HG02571 (cell line): ENCODE results near the gene CRY2.
A peak's percentile ranks its signal among the peaks of the same experiment; 100 is the strongest.
"Not testable (repeated sequence)": the region's sequence is repeated elsewhere in the genome, so short reads cannot be mapped to it uniquely, and the experiment has no call there.

Experiments used
- ATAC-seq: cut with Tn5 transposase; IDR thresholded peaks from one replicate; pipeline ENCODE4 v1.9.1; 2021; ENCODE audit warnings: mild to moderate bottlenecking, moderate library complexity; ENCODE audit not compliant: unreplicated experiment

The CRY2 gene

DNA sequence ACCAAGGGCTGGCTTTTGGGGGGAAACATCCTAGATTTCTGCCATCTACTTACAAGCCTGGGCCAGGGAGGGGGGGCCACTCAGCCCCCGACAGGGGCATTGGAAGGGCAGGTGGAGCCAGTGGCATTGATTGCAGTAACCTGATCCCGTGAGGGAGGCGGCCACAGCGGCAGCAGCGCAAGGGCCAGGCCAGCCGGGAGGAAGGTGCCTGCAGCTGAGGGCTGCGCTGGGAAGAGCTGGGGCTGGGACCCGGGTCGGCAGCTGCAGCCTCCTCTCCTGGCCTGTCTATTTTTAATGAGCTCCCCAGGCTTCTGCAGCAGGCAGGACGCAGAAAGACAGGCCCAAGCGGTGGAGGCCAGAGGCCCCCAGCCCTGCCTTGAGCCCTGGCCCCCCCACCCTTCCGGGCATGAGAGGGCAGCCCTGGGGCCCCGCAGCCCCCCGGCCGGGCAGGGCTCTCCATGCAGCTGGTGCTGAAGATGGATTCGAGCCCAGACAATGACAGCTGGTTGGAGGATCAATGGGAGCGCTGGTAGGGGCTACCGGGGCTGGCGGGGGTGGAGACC lies 49.2 kb downstream of the CRY2 start:
- no peak for ATAC-seq

DNA sequence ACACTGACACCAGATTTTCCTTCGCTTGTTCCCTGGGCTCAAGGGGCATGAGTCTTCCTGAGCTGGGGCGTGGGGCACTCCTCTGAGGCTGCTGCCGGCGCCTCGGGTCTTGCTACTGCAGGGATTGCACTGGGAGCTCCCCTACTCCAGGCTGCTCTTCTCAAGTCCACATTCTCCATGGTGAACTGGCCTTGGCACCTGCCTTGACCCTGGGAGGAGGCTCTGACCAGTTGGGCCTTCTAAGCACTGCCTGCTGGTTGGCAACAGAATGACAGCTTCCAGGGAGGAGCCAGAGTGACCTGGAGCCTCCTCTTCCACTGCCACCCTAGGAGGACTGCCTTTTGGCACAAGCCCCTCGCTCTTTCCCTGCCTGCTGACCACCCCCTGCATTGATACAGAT lies 50.3 kb downstream of the CRY2 start:
- no peak for ATAC-seq

DNA sequence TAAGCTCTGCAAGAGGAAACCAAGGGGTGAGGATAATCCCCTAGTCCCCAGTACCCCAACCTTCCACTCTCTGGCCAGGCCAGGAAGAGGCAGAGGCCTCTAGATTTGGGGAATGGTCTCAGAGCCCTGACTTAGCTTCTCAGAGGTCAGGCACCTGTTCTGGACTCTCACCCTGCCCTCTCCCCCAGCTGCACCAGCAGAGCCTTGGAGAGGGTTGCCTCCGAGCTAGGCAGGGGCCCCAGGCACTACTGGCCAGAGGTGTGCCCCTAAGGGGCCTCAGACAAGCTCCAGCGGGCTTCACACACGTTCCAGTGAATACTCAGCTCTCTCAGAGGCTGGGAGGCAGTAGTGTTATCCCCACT lies 51.8 kb downstream of the CRY2 start:
- no peak for ATAC-seq

DNA sequence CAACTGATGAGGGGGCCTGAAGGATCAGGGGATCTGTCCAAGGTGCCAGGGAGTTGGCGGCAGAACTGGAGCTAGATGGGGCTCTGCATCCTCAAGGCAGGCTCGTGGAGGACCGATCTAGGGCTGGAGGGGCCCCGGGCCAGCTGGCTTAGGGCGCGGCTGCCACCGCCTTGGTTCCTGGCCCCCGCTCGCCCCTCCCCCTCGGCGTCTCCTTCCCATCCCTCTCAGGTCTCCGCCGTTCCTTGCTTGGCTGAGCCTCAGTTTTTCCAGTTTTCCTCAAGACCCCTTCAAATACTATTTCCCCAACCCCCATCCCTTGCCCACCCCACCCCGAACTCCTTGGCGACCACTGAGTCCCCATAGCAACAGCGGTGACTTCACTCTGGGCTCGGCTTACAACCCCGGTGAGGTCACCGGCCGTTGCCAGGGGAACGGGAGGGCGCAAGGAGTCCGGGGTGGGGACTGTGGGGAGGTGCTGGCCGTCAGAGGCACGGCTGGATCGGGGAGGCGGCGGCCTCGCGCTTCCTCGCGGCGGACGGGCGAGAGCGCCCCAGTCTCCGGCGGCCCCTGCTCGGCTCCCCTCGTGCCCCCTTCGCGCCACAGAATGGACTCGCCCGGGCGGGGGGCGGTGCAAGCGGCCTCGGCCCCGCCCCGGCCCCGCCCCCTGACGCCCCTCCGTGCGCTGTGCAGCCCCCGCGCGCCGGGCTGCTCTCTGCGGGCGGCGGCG lies 52.3 kb downstream of the CRY2 start:
- peak; percentile 58 for ATAC-seq

DNA sequence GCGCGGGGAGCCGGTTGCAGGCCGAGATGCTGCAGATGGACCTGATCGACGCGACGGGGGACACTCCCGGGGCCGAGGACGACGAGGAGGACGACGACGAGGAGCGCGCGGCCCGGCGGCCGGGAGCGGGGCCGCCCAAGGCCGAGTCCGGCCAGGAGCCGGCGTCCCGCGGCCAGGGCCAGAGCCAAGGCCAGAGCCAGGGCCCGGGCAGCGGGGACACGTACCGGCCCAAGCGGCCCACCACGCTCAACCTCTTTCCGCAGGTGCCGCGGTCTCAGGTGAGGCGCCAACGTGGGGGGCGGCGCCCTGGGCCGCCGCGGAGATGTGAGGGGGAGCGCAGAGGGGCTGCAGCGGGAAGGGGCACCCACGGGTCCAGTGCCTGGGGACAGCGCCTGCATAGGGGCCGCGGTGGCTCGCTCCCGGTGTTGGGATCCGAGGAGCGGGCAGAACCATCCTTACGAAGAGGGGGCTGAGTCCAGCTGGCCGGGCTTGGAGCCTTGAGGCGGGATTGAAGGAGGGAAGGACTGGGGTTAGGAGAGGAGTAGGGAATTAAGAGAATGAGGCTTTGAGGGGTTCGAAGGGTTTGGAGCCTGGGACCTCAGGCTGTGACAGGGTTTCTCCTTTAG lies 53.0 kb downstream of the CRY2 start:
- peak; percentile 13 for ATAC-seq

DNA sequence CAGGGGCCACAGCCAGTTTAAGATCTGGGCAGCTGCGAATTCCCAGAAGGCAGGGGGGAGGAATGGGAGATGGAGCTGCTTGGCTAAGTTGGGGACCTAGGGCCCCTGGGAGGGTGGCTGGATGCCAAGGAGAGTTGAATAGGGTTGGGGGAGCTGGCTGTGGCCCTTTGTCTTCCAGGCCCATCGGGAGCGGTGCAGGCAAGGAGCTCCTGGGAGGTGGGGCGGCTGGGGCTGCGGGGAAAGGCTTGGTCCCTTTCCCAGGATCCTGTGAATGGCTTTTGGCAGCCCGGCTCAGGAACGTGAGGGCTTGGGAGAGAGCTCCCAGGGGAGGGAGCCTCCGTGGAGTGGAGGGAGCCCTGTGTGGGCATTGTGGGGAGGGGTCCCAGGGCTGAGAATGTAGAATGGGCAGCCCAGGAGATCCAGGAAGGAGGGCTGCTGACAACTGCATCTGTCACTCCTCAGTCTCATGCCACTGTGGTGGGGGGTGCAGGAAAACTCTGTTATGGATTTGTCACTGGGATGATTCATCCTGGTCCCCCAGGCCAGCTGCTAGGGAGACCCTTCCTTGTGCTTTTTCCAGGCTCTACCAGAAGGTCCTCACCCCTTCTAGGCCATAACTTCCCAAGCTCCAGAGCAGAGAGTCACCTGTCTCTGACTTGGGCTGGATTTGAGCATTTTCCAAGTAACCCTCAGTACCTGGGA lies 53.8 kb downstream of the CRY2 start:
- no peak for ATAC-seq

DNA sequence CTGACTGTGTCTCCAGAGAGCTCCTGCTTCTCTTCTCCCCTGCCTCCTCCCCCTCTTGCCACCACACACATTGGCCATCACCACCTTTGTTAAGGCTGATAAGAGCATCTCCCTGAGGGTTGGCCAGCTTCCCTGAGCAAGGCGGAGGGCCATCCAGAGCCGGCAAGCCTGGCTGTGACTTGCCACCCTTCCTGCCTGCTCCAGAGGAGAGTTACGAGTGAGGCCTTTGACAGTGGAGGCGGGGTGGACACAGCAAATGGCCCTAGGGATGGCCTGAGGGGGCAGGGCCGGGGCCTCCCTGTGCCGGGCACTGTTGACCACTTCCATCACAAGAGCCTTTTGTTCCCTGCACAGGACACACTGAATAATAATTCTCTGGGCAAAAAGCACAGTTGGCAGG lies 54.4 kb downstream of the CRY2 start:
- no peak for ATAC-seq

DNA sequence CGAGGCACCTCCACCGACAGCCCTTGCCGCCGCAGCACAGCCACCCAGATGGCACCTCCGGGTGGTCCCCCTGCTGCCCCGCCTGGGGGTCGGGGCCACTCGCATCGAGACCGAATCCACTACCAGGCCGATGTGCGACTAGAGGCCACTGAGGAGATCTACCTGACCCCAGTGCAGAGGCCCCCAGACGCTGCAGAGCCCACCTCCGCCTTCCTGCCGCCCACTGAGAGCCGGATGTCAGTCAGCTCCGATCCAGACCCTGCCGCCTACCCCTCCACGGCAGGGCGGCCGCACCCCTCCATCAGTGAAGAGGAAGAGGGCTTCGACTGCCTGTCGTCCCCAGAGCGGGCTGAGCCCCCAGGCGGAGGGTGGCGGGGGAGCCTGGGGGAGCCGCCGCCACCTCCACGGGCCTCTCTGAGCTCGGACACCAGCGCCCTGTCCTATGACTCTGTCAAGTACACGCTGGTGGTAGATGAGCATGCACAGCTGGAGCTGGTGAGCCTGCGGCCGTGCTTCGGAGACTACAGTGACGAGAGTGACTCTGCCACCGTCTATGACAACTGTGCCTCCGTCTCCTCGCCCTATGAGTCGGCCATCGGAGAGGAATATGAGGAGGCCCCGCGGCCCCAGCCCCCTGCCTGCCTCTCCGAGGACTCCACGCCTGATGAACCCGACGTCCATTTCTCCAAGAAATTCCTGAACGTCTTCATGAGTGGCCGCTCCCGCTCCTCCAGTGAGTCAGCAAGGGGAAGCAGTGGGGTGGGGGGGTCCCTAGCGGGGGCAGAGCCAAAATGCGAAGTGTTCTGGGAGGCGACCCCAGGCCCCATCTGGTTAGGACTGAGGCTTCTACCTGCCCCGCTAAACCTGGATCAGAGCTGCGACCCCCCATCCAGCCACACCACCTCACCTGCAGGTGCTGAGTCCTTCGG lies 55.4 kb downstream of the CRY2 start:
- ATAC-seq = no peak

DNA sequence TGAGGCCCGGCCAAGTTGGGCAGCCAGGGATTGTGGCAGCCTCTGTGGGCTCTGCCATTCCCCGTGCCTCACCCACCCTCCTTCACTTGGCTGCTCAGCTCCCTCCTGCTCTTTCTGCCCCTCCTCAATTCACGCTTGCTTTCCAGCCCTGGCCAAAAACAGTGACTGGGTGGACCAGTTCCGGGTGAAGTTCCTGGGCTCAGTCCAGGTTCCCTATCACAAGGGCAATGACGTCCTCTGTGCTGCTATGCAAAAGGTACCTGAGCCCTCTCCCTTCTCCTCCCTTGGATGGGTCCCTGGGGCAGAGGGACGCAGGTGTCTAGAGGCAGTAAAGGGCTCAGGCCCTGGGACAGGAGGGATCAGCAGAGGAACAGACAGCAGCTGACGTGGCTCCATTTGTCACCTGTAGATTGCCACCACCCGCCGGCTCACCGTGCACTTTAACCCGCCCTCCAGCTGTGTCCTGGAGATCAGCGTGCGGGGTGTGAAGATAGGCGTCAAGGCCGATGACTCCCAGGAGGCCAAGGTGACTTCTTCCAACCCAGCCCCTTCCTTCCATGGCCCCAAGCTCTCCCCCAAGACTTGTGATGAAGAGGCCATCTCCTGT lies 57.1 kb downstream of the CRY2 start:
- ATAC-seq = no peak

DNA sequence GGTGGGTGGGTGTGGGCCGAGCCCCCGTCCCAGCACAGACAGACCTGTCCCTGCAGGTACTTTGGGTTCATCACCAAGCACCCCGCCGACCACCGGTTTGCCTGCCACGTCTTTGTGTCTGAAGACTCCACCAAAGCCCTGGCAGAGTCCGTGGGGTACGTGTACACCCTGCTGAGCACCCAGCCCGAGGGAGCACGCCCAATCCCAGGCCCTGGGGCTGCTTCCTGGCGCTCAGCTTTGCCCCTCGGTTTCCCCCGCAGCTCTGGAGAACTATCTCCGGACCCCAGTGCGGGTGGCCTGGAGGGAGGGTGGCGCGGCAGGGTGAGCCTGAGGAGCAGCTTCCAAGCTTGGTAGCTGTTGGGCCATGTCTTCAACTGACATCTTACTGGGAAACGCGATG lies 57.8 kb downstream of the CRY2 start:
- ATAC-seq = no peak

DNA sequence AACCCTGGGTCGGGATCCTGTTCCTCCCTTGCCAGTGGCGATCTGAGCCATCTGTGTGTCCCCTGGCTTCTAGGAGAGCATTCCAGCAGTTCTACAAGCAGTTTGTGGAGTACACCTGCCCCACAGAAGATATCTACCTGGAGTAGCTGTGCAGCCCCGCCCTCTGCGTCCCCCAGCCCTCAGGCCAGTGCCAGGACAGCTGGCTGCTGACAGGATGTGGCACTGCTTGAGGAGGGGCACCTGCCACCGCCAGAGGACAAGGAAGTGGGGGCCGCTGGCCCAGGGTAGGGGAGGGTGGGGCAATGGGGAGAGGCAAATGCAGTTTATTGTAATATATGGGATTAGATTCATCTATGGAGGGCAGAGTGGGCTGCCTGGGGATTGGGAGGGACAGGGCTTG lies 58.3 kb downstream of the CRY2 start:
- not testable (repeated sequence) for ATAC-seq

DNA sequence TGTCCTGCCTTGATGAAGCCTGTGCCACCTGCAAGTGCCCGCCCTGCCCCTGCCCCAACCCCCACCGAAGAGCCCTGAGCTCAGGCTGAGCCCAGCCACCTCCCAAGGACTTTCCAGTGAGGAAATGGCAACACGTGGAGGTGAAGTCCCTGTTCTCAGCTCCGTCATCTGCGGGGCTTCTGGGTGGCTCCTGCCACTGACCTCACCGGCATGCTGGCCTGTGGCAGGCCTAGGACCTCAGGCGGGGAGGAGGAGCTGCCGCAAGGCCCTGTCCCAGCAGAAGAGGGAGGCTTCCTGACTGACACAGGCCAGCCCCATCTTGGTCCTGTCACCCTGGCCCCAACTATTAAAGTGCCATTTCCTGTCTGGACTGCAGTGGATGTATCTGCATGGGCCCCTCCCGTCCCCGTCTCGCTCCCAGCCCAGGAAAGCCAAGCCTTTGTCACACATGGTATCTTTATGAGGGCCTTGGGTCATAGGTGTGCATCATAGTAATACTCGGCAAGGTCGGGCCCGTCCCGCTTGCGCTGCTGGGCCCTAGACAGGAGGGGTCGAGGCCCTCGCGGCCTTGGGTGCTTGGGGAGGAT lies 58.9 kb downstream of the CRY2 start:
- ATAC-seq = no peak

DNA sequence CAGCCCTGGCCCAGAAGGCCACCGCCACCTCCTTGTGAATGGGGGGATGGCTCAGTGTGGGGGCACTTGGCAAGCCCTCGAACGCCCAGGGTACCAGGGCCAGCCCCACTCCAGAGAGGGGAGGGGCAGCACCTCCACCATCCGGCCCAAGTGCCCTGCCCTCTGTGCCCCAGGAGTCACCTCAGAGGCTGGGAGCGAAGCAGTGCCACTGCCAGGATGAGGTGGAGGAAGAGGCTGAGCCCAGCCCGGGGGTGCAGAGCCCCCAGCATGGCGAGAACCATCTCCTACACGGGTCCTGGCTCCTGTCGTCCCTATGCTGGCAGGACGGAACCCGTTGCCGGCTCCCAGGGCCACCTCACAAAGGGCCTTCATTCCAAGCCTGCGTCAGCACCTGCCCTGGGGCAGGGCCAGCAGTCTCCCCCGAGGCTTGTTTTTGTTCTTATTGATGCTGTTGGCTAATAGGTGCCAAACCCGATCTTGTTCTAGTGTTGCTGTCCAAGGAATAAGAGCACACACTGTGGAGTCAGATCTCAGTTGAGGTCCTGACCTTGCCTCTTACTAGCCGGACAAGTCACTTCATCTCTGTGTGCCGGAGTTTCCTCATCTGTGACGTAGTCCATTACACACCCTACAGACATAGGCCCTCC lies 59.8 kb downstream of the CRY2 start, which contains the start of gene FREY1:
Gene FREY1, minus strand, starts transcription at position 307 of the 647 bp plus-strand sequence. Its CDS starts 26 bp downstream, at position 281.
- no peak for ATAC-seq

DNA sequence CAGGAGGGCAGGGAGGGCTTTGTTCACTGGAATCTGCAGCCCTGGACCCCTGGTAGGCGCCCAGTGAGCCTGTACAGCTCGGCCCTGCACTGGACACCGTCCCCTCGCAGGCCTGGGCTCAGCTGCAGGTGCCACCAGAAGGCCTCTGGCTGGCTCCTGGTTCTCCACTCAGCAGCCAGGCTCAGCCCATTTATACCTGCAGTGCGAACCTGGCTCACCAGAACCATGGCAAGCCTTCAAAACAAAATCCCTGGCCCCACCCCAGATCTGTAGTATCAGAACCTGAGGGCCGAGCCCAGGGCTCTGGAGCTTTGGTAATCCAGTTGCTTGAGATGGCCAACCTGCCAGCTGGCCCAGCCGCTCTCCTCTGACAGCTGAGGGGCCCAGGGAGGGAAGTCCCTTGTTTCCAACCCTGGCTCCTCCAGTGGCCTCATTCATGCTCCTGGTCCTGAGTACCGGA lies 60.7 kb downstream of the CRY2 start:
- no peak for ATAC-seq

DNA sequence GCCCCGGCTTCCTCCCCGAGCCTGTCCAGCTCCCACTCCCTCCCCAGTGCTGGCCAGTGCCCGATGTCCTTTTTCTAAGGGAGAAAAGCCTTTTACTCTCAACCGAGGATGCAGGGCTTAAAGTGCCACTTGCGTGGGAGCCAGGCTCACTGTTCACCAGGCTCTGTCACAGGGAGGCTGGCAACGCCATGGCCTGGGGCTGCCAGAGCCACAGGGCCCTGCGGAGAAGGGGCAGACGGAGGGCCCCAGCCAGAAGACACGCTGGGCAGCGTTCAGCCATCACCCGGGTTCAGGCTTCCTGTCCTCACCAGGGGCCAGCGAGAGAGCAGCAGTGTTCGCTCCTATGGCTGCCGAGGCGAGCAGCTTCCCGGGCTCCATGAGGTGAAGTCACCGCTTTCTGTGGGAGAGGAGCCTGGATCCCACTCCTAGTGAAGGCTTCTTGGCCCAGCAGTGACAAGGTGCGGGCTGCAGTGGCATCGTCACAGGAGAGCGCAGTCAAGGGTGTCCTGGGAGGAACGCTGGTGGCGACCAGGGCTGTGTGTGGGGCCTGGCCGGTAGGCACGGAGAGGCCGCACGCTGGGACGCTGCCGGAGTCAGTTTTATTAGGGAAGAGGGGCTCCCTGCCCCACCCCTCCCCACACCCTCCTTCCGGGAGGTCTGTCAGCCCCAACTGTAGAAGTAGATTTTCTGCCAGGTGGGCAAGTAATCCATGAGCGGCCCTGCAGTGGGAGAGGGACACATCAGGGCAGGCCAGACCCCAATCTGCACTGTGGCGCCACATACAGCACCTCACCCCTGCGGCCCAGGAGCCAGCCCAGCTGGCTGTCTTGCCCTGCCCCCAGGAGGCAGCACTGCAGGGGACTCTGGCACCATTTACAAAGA lies 62.6 kb downstream of the CRY2 start:
- no peak for ATAC-seq

DNA sequence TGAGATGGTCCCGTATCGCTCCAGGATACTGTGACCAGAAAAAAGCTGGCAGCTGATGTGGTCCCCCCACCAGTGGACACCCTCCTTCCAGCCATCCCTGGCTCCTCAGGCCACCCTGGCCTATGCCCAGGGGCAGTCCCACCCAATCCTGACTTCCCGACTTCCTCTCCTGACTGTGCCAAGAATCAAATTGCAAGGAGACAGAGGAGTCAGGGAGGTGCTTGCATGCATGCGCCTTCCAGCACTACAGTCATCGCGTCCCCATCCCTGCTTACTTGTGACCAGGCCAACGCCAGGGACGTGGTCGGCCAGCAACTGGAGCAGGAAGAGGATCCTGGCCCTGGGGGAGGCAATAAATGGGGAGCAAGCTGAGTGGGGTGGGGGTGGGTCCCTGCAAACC lies 63.3 kb downstream of the CRY2 start:
- no peak for ATAC-seq

DNA sequence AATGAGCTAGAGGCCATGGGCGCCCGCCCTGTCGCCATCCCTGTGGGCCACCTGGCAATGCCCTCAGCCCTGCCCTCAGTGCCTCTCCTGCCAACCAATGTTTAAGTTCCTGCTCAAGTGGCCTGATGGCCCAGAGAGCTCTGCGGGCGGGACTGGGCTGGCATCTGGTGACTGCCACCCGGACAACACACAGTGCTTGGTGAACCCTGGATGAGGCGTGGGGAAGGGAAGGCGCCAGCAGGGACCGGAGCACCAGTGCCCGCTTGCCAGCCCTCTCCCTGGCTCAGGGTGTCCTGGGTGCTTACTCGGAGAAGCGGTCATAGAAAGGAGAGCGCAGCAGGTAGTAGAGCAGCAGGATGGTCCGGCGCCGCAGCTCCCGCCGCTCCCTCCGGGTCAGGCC lies 66.2 kb downstream of the CRY2 start:
- ATAC-seq = no peak

DNA sequence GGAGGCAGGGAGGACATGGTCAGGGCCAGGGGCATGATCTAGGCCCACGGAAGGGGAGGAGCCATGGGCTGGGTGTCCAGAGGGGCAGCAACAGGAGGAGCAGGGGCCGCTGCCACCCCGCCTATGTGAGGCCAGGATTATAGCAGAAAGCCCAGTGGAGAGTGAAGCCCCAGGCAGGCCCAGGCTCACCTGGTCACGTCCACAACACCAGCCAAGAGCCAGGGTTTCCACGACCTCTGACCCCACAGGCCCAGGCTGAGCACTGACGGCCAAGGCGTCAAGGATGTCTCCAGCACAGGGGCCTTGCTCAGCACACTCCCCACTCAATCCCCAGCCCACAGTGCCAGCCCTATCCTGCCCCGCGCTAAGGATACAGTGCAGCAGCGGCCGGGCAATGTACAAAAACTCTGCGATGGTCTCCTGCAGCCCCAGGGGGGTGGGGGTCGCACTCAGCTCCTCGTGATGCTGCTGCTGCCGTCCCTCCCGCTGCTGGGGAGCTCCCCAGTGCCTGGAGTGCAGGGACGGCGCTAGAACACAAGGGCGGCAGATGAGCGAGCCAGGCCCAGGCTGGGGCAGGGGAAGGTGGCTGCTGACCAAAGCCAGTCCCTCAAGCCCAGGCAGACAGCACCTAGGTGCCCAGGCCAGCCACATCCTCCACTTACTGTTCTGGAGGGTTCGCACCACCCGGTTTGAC lies 66.8 kb downstream of the CRY2 start:
- ATAC-seq = no peak
